ENCODE results near the gene SEC14L6. TPM values are rescaled to one million over a fixed set of nuclear protein-coding genes. Genes with fewer than 3 reads are reported as not detected.

Gene SEC14L6
- total and polyA plus RNA-seq, 9 of the 15 experiments (the other 6 are each of a cell fraction or from before 2014, with no cell fraction given), result 0.29 to 6.1 (median 1.9) TPM

GRCh38 chr22:30575859-30576258, 29.3 kb upstream of the SEC14L6 start:
- 0 out of 2 replicates have a peak, but pooled peaks have one; percentile 9 for TF ChIP-seq POLR2A (conservative IDR thresholded peaks at IDR 0.05)
- TF ChIP-seq CBX1 (IDR thresholded peaks at IDR 0.05; ENCODE audit: low read depth), result no peak
- TF ChIP-seq HDAC3 (IDR thresholded peaks at IDR 0.05; ENCODE audit: borderline replicate concordance, partially characterized antibody), result no peak
- TF ChIP-seq ZSCAN29 (IDR thresholded peaks at IDR 0.05), result no peak
- Histone ChIP-seq H3K4me1 (replicated peaks in 1 of 2; ENCODE audit: control insufficient read depth in 2 of 2, insufficient read depth in 2 of 2, low read length in 2 of 2) (peaks cover 0 to 12% of the 10 kb centered on the region in 2 experiments; a peak in 2 of 5 replicates), H3K79me2 (ENCODE audit: control insufficient read depth, insufficient read depth, low read length) (no peaks in the 10 kb centered on the region), H2AFZ (ENCODE audit: low read depth, low read length) (no peak overlapping the region), H4K20me1 (replicated peaks; ENCODE audit: control insufficient read depth, insufficient read depth, low read length) (no peaks in the 10 kb centered on the region; the same call in none of the 2 replicates), H3K9ac (ENCODE audit: insufficient read depth in 1 of 2, low read depth in 2 of 2, low read length in 2 of 2) (peak overlapping the region in 1 of 2 experiments; percentile 56; a peak in 1 of 4 replicates), H3K27me3 (ENCODE audit: control insufficient read depth in 2 of 2, insufficient read depth in 2 of 2, low read length in 2 of 2) (peaks cover 0 to 4% of the 10 kb centered on the region in 2 experiments; a peak in 2 of 5 replicates), H3K9me1 (ENCODE audit: control insufficient read depth, insufficient read depth, low read length) (no peaks in the 10 kb centered on the region), H3K36me3 (ENCODE audit: control insufficient read depth, insufficient read depth, low read length) (peaks cover 55% of the 10 kb centered on the region; the same call in 1 of the 3 replicates), H3K4me3 (no peak overlapping the region), H3K4me2 (ENCODE audit: insufficient read depth, low read length) (no peak overlapping the region), H3K9me3 (replicated peaks; ENCODE audit: control insufficient read depth, insufficient read depth, low read depth, low read length) (no peaks in the 10 kb centered on the region), H3K27ac (ENCODE audit: extremely low read depth, low read depth, low read length) (no peak overlapping the region)
- ChIA-PET POLR2A (interaction anchor here (0.9 to 3.1 kb wide), 2 partner anchors 8 to 16 kb away, joined by 3 to 11 read pairs; partner anchors contain the start of gene PES1), CTCF (ENCODE audit: low intra/inter-chr PET ratio) (no interaction called here)
- intact Hi-C loops (cut with micrococcal nuclease) (no loop called here), in situ Hi-C loops (cut with MboI) (no loop called here)
- WGBS (ENCODE audit: insufficient coverage, low coverage, missing lambda C conversion rate), result 89% methylated on average over 12 of the region's 15 CpGs
- FAIRE-seq (no peak), ATAC-seq (no peak), DNase-seq (ENCODE audit: extremely low read depth in 1 of 4, low spot score in 3 of 4) (no peak)
- no TSS peak for BruUV-seq (replicated peaks)

- in situ Hi-C loops (cut with MboI), result no loop called here
- H3K9me1 ChIP-seq (ENCODE audit: control insufficient read depth, insufficient read depth, low read length), result no peaks in the 10 kb centered on the region
- no peak overlapping the region for H3K4me3 ChIP-seq
- ChIA-PET CTCF (ENCODE audit: low intra/inter-chr PET ratio) (no interaction called here), POLR2A (interaction anchor here (0.6 to 3.1 kb wide), 3 partner anchors 9 to 154 kb away, joined by 3 to 11 read pairs (median 3); partner anchors contain the start of gene PES1)
- peaks cover 0 to 5% of the 10 kb centered on the region in 2 experiments; a peak in 3 of 5 replicates for H3K27me3 ChIP-seq (ENCODE audit: control insufficient read depth in 2 of 2, insufficient read depth in 2 of 2, low read length in 2 of 2)
- DNase-seq (ENCODE audit: extremely low read depth in 1 of 4, low spot score in 3 of 4) (no peak), FAIRE-seq (no peak), ATAC-seq (no peak; the same call in 2 of the 3 replicates)
- H3K27ac ChIP-seq (ENCODE audit: extremely low read depth, low read depth, low read length), result no peak overlapping the region
- peaks cover 48% of the 10 kb centered on the region; the same call in 1 of the 3 replicates for H3K36me3 ChIP-seq (ENCODE audit: control insufficient read depth, insufficient read depth, low read length)
- intact Hi-C loops (cut with micrococcal nuclease), result no loop called here
- no peak overlapping the region for H3K9ac ChIP-seq (ENCODE audit: insufficient read depth in 1 of 2, low read depth in 2 of 2, low read length in 2 of 2)
- no TSS peak for BruUV-seq (replicated peaks)
- H3K4me1 ChIP-seq (replicated peaks in 1 of 2; ENCODE audit: control insufficient read depth in 2 of 2, insufficient read depth in 2 of 2, low read length in 2 of 2), result peaks cover 0 to 12% of the 10 kb centered on the region in 2 experiments; a peak in 2 of 5 replicates
- no peak overlapping the region for H3K4me2 ChIP-seq (ENCODE audit: insufficient read depth, low read length)
- no peaks in the 10 kb centered on the region for H3K79me2 ChIP-seq (ENCODE audit: control insufficient read depth, insufficient read depth, low read length)
- no peak overlapping the region for H2AFZ ChIP-seq (ENCODE audit: low read depth, low read length)
- no peaks in the 10 kb centered on the region for H3K9me3 ChIP-seq (replicated peaks; ENCODE audit: control insufficient read depth, insufficient read depth, low read depth, low read length)
- H4K20me1 ChIP-seq (replicated peaks; ENCODE audit: control insufficient read depth, insufficient read depth, low read length), result no peaks in the 10 kb centered on the region; the same call in none of the 2 replicates
- WGBS (ENCODE audit: insufficient coverage, low coverage, missing lambda C conversion rate), result 85% methylated on average over 7 of the region's 12 CpGs
- TF ChIP-seq NR2C2 (CRISPR knock-in tag; IDR thresholded peaks at IDR 0.05) (no peak), NR2C2 (tag; IDR thresholded peaks at IDR 0.05) (no peak), POLR2A (conservative IDR thresholded peaks at IDR 0.05) (peak; percentile 50; the same call in 1 of the 2 replicates), SMARCB1 (IDR thresholded peaks at IDR 0.05; ENCODE audit: insufficient read length, low read depth) (no peak), CTCF (IDR thresholded peaks at IDR 0.05 in 2 of 3, conservative IDR thresholded peaks at IDR 0.05 in 1 of 3; ENCODE audit: insufficient read depth in 2 of 3, low read depth in 1 of 3, low read length in 3 of 3) (0 out of 6 replicates have a peak, but pooled peaks of 1 of the 3 experiments have one; percentile 5), ZFP1 (CRISPR knock-in tag; IDR thresholded peaks at IDR 0.05) (no peak), KLF13 (tag; IDR thresholded peaks at IDR 0.05; ENCODE audit: borderline replicate concordance, low read depth) (no peak), EP400 (IDR thresholded peaks at IDR 0.05) (no peak), POLR2G (IDR thresholded peaks at IDR 0.05; ENCODE audit: low read depth, low read length) (peak; percentile 49; the same call in 1 of the 2 replicates), NFE2L1 (tag; IDR thresholded peaks at IDR 0.05; ENCODE audit: borderline replicate concordance, low read depth) (no peak)
Measured at GRCh38 chr22:30574997-30575671, 28.6 kb upstream of the SEC14L6 start.
